GM18907 (cell line): ENCODE results near the gene SERPINA9.
"Not testable (repeated sequence)": the region's sequence is repeated elsewhere in the genome, so short reads cannot be mapped to it uniquely, and the experiment has no call there.

ENCODE experiments used
- ATAC-seq: cut with Tn5 transposase; IDR thresholded peaks from one replicate; pipeline ENCODE4 v1.9.1; 2021; ENCODE audit warnings: mild to moderate bottlenecking, moderate library complexity; ENCODE audit not compliant: unreplicated experiment

Gene SERPINA9

GRCh38 chr14:94486883-94487282, 10.9 kb upstream of the SERPINA9 start:
- no peak for ATAC-seq

DNA sequence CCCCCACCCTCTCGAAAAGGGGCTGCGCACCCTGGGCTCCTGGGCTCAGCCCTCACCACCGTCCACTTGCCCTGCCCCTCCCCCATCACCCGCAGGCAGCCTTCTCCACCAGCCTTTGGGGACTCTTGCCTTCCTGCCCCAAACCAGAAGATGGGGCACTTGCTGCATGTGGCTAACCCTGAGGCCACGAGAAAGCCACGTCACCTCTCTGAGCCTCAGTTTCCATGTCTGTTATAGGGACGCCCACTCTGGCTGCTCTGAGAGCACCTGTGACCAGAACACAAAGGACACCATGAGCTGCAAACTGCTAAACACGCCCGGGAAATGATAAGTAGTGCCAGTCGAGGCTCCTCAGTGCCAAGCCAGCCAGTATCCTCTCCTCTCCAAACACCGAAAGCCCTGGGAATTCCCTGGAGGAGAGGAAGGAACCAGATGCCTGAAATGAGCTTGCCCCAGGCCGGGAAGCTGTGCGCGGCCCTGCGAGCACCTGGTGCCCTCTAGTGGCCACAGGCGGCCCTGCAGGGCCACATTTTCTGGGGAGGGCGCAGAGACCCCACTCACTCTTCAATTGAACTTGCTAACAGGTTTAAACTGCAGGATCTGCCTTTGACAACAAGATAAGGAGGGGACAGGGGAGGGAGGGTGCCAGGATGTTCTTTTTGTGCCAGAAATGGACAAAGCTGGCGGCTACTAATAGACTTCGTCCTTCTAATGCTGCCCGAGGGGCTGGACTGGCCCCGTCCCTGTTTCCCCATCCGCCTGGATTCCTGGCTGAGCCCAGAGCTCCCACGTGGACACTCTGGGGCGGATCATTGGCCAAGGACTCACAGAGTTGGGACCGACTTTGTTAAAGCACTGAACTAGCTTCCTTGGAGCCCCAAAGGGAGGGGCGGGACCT, 10.2 kb upstream of the SERPINA9 start:
- peak; percentile 50 for ATAC-seq

DNA sequence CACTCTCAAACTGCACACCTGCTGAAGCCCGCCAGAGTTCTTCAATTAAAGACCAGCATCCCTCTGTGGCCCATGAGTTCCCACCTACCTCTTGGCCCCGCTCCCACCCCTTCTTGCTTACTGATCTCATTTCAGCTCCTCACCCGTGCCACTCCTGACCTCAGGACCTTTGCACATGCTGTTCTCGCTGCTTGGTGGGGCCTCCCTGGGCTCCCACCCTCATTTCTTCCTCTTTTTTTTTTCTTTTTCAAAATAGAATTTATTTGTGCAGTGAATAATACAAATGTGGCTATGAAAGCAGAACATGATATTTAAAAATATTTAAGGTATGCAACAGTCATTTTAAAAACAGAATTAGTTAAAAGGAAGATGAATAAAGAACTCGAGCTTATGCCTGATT, 8.5 kb upstream of the SERPINA9 start:
- no peak for ATAC-seq

DNA sequence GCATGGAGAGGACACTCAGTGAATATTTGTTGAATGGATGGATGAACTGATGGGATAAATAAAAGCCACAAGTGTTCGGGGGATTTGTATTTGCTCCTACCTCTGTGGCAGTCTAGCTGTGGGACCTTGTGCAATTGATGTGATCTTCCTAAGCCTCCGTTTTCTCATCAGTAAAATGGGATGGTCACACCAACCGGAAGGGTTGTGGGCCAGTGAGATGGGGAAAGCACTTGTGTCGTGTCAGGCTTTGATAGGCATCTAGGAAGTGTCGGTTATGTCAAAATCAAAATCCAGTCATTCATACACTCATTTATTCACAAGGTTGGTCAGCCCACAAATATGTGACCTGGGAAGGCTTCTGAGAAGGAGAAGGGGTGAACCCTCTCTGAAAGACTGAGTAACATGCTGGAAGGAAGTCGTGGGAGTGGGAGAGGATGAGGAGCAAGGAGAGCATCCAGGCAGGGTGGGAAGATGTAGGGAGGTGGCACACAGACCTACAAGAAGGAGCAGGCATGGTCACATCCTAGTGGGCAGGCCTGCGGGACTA, 7.8 kb upstream of the SERPINA9 start:
- ATAC-seq, result no peak

DNA sequence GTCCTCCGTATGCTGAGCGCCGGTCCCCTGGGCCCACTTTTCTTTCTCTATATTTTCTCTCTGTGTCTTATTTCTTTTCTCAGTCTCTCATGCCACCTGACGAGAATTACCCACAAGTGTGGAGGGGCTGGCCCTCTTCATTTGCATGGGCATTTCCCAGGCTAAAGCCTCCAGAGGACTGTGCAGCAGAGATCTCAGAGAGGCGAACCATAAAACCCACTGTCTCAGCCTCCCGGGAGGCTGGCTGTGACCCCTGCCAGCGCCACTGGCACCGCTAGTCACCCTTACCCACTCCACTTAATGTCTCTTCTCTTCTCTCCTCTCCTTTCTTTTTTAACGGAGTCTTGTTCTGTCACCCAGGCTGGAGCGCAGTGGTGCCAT, 7.1 kb upstream of the SERPINA9 start:
- peak; percentile 76 for ATAC-seq

- not testable (repeated sequence) for ATAC-seq
Observed at GRCh38 chr14:94482132-94483070, 6.4 kb upstream of the SERPINA9 start.

- ATAC-seq, result peak; percentile 60
Observed at GRCh38 chr14:94481468-94482131, 5.6 kb upstream of the SERPINA9 start.

DNA sequence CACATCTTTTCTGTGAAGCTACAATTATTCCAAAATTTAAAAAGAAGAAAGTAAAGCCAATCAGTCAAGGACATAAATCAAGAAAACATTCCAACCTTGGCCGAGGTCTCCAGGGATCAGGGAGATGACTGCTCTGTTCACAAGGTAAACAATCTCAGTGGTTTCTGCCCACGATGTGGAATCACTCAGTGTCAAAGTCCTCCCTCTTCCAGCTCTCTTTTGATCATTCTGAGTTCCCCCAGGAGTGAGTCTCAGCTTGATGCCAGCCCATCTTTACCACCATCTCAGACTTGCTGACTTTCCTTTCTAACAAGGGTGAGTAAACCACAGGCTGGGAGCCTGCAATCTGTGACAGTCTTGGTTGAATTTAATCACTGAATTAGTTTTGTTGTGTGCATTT, 4.8 kb upstream of the SERPINA9 start:
- ATAC-seq, result no peak

DNA sequence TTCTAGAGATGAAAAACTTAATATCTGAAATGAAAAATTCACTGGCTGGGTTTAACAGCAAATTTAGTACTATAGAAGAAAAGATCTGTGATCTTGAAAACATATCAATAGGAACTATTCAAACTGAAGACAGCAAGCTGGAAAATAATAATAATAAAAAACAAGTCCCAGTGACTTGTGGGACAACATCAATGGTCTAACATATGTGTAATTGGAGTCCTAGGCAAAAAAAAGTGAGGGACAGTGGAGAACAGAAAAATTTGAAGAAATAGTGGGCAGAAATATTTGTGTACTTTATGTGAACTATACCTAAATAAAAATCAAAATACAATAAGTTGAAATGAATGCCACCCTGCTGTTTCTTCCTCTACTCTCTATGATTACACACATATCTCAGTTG, 2.4 kb upstream of the SERPINA9 start:
- no peak for ATAC-seq

GRCh38 chr14:94474581-94475031, 1.4 kb downstream of the SERPINA9 start:
- no peak for ATAC-seq

- no peak for ATAC-seq
Observed at GRCh38 chr14:94473666-94474410, 2.2 kb downstream of the SERPINA9 start.

DNA sequence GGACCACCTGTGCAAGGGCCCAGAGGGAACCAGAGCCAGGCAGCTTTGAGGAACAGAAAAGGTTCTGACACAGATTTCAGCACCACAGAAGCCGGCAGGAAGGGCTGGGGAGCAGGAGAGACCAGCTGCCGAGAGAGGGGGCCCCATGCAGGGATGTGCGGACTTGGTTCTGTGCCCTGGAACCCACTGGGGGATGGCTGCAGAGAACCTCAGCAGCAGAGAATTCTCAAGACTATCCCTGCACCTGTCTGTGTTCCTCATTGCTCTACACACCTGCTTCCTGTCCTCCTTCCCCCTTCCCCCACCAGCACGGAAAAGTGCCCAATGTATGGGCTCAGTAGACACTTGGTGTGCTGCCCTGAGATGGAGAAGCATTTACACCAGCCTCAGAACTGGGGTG, 3.2 kb downstream of the SERPINA9 start:
- no peak for ATAC-seq

GRCh38 chr14:94471045-94471444, 5.0 kb downstream of the SERPINA9 start:
- no peak for ATAC-seq

GRCh38 chr14:94470311-94470710, 5.7 kb downstream of the SERPINA9 start:
- ATAC-seq, result no peak

GRCh38 chr14:94469261-94469660, 6.7 kb downstream of the SERPINA9 start:
- no peak for ATAC-seq

DNA sequence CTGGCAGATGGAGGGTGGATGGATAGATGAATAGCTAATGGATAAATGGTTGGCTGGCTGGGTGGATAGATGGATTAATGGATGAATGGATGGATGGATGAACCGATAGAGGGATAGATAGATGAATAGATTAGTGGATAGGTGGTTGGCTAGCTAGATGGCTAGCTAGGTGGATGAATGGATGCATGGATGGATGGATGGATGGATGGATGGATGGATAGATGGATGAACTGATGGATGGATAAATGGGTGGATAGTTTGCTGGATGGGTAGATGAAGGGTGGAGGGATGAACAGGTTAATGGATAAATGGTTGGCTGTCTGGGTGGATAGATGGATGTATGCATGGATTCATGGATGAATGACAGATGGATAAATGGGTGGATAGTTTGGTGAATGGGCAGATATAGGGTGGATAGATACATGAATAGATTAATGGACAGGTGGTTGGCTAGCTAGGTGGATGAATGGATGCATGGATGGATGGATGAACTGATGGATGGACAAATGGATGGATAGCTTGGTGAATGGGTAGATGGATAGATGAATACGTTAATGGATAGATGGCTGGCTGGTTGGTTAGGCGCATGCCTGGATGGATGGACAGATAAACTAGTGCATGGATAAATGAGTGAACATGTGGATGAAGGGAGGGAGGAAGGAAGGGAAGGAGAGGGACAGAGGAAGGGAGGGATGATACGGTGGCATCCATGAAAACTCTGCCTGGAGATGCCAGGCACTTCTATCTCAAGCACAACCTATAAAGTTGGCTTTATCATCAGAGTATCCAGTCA, 8.1 kb downstream of the SERPINA9 start:
- no peak for ATAC-seq

- ATAC-seq, result no peak
Observed at GRCh38 chr14:94466706-94467370, 9.2 kb downstream of the SERPINA9 start.

GRCh38 chr14:94465042-94465441, 11.0 kb downstream of the SERPINA9 start:
- no peak for ATAC-seq

GRCh38 chr14:94464290-94464689, 11.7 kb downstream of the SERPINA9 start:
- no peak for ATAC-seq
